Liver (tissue), 9 donors: Measurements from ENCODE around the gene IKZF1. TPM values are rescaled to one million over a fixed set of nuclear protein-coding genes. Genes with fewer than 3 reads are reported as not detected.

ENCODE experiments used
- DNase-seq: peaks from one replicate; pipeline ENCODE4 v3.0.0-alpha.2; 2017; ENCODE audit warnings: low spot score
- H3K27ac ChIP-seq, 2 donors: one replicate each; pipeline ENCODE4 v1.7.0; 2013; ENCODE audit warnings: inconsistent platforms in 2 of 2, low read length in 2 of 2, control low read depth in 1 of 2, low read depth in 1 of 2, mild to moderate bottlenecking in 1 of 2
- H3K27me3 ChIP-seq, 4 donors: one replicate each; pipeline versions ENCODE4 v1.6.1 to v1.7.0; 2013; ENCODE audit warnings: low read length in 3 of 4, inconsistent platforms in 1 of 4, mild to moderate bottlenecking in 1 of 4, moderate library complexity in 1 of 4; ENCODE audit not compliant: control insufficient read depth in 4 of 4, insufficient read depth in 4 of 4
- H3K36me3 ChIP-seq, 4 donors: one replicate each; pipeline versions ENCODE4 v1.6.1 to v1.7.0; 2013; ENCODE audit warnings: low read length in 3 of 4, mild to moderate bottlenecking in 3 of 4, low read depth in 1 of 4, moderate library complexity in 1 of 4; ENCODE audit not compliant: control insufficient read depth in 4 of 4, insufficient read depth in 3 of 4
- H3K4me1 ChIP-seq, 4 donors: one replicate each; pipeline versions ENCODE4 v1.6.1 to v1.7.0; 2013; ENCODE audit warnings: low read length in 3 of 4, mild to moderate bottlenecking in 3 of 4, moderate library complexity in 1 of 4; ENCODE audit not compliant: control insufficient read depth in 4 of 4, insufficient read depth in 4 of 4
- H3K4me3 ChIP-seq, 3 donors: one replicate each; pipeline versions ENCODE4 v1.6.1 to v1.7.0; 2013; ENCODE audit warnings: low read length in 3 of 3, control low read depth in 1 of 3, low read depth in 1 of 3, mild to moderate bottlenecking in 1 of 3
- H3K9ac ChIP-seq, 2 donors: one replicate each; pipeline ENCODE4 v1.7.0; 2013; ENCODE audit warnings: low read length in 2 of 2, mild to moderate bottlenecking in 2 of 2, moderate library complexity in 2 of 2, control low read depth in 1 of 2, low read depth in 1 of 2
- H3K9me3 ChIP-seq, 4 donors: one replicate each; pipeline versions ENCODE4 v1.6.1 to v1.7.0; 2013; ENCODE audit warnings: low read length in 3 of 4; ENCODE audit not compliant: control insufficient read depth in 4 of 4
- ATF3 ChIP-seq: IDR thresholded peaks from 2 replicates; pipeline ENCODE4 v1.6.1; 2016; ENCODE audit warnings: antibody characterized with exemption
- CTCF ChIP-seq: fragments of 150-350 bp; IDR thresholded peaks from 2 replicates; pipeline ENCODE4 v1.5.1; 2017; ENCODE audit warnings: improper control_type of control experiment, low read depth, low read length; ENCODE audit not compliant: missing input control
- EGR1 ChIP-seq, 2 donors: IDR thresholded peaks; 2 replicates each; pipeline ENCODE4 v1.6.1; 2016 to 2018; ENCODE audit warnings: antibody characterized with exemption in 2 of 2, low read depth in 2 of 2
- FOXA1 ChIP-seq: IDR thresholded peaks from 2 replicates; pipeline ENCODE4 v1.6.1; 2016; ENCODE audit warnings: antibody characterized with exemption
- FOXA2 ChIP-seq: IDR thresholded peaks from 2 replicates; pipeline ENCODE4 v1.6.1; 2016; ENCODE audit warnings: antibody characterized with exemption
- GABPA ChIP-seq, 2 donors: IDR thresholded peaks in 1 of 2; conservative IDR thresholded peaks in 1 of 2; 2 replicates each; pipeline ENCODE4 v1.6.1; 2016; ENCODE audit warnings: antibody characterized with exemption in 2 of 2, mild to moderate bottlenecking in 1 of 2, moderate library complexity in 1 of 2
- HNF4A ChIP-seq, 2 donors: conservative IDR thresholded peaks; 2 replicates each; pipeline ENCODE4 v1.6.1; 2016; ENCODE audit warnings: antibody characterized with exemption in 2 of 2, mild to moderate bottlenecking in 2 of 2
- HNF4G ChIP-seq: IDR thresholded peaks from 2 replicates; pipeline ENCODE4 v1.6.1; 2016; ENCODE audit warnings: antibody characterized with exemption
- NR2F2 ChIP-seq: IDR thresholded peaks from 2 replicates; pipeline ENCODE4 v1.6.1; 2016; ENCODE audit warnings: antibody characterized with exemption
- RAD21 ChIP-seq, 2 donors: IDR thresholded peaks; 2 replicates each; pipeline ENCODE4 v1.6.1; 2016; ENCODE audit warnings: antibody characterized with exemption in 2 of 2, mild to moderate bottlenecking in 2 of 2
- REST ChIP-seq: IDR thresholded peaks from 2 replicates; pipeline ENCODE4 v1.6.1; 2016; ENCODE audit warnings: antibody characterized with exemption, mild to moderate bottlenecking
- RXRA ChIP-seq, 2 donors: IDR thresholded peaks; 2 replicates each; pipeline ENCODE4 v1.6.1; 2017 to 2018; ENCODE audit warnings: antibody characterized with exemption in 2 of 2, mild to moderate bottlenecking in 1 of 2
- SP1 ChIP-seq: IDR thresholded peaks from 2 replicates; pipeline ENCODE4 v1.6.1; 2018; ENCODE audit warnings: antibody characterized with exemption, mild to moderate bottlenecking
- TAF1 ChIP-seq: conservative IDR thresholded peaks from 2 replicates; pipeline ENCODE4 v1.6.1; 2016; ENCODE audit warnings: antibody characterized with exemption, mild to moderate bottlenecking
- YY1 ChIP-seq: IDR thresholded peaks from 2 replicates; pipeline ENCODE4 v1.6.1; 2016; ENCODE audit warnings: antibody characterized with exemption, mild to moderate bottlenecking
- WGBS: extraction: QIAGEN DNeasy Blood & Tissue Kit; methylation state at CpG from one replicate; pipeline ENCODE4 v1.1.7; 2013; 5-methylcytosine and 5-hydroxymethylcytosine counted together
- polyA plus RNA-seq, 2 donors: library from polyadenylated mRNA; stranded (reverse) in 1 of 2; unstranded in 1 of 2; fragments of 200-250 nt in 1 of 2; fragments of >200 nt in 1 of 2; fragmentation: Nextera tagmentation in 1 of 2; extraction: Ambion mirVana in 1 of 2; gene quantifications; one replicate each; pipeline versions ENCODE4 v1.2.1 to v1.2.3, GENCODE V29; 2013 to 2015
- total RNA-seq, 2 donors: library from RNA; depleted of rRNA; stranded (reverse); fragments of >200 nt; gene quantifications; one replicate each; pipeline ENCODE4 v1.2.3, GENCODE V29; 2014
- TF ChIP-seq, protein P1 (sequence below): IDR thresholded peaks from 2 replicates; pipeline ENCODE4 v1.6.1; 2016; ENCODE audit warnings: antibody characterized with exemption
- TF ChIP-seq, protein P2 (sequence below): IDR thresholded peaks from 2 replicates; pipeline ENCODE4 v1.6.1; 2016; ENCODE audit warnings: antibody characterized with exemption
- donor health status: healthy.
- donor health status: healthy.
- donor health status: healthy.
- donor health status: healthy.
- donor health status: healthy.

IKZF1 gene
- total and polyA plus RNA-seq, 4 donors = 1.6 to 43.5 (median 6.2) TPM

DNA sequence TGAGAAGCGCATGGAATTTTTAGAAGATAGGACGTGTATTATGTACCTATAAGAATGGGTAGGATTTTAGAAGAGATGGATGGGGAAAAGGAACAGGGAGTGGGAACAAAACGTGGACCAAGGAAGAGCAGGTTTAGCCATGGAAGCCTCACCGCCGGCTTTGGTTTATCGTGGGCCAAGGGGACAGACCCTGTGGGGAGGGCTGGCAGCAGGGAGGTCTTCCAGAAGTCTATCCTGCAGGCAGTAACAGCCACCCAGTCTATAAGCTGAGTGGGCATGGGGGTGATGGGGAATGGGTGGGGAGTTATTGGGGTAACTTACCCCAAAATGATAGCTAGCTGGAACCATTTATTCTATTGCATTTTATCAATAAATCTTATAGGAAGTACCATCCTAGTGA lies 44.9 kb downstream of the IKZF1 start:
- WGBS = 81% methylated on average over 6 of the region's 6 CpGs
- H3K9ac ChIP-seq = no peak overlapping the region
- DNase-seq = no peak
- no peaks in the 10 kb centered on the region for H3K36me3 ChIP-seq
- H3K9me3 ChIP-seq = no peaks in the 10 kb centered on the region
- H3K4me3 ChIP-seq = no peak overlapping the region
- H3K27me3 ChIP-seq = no peaks in the 10 kb centered on the region
- H3K27ac ChIP-seq = no peak overlapping the region
- no peaks in the 10 kb centered on the region for H3K4me1 ChIP-seq
- TF ChIP-seq HNF4A (conservative IDR thresholded peaks at IDR 0.05) (no peak), CTCF (no peak), EGR1 (IDR thresholded peaks at IDR 0.05; ENCODE audit: low read depth in 2 of 2) (no peak), TAF1 (no peak), REST (no peak), RXRA (IDR thresholded peaks at IDR 0.05) (no peak)
- TF ChIP-seq, protein P1, sequence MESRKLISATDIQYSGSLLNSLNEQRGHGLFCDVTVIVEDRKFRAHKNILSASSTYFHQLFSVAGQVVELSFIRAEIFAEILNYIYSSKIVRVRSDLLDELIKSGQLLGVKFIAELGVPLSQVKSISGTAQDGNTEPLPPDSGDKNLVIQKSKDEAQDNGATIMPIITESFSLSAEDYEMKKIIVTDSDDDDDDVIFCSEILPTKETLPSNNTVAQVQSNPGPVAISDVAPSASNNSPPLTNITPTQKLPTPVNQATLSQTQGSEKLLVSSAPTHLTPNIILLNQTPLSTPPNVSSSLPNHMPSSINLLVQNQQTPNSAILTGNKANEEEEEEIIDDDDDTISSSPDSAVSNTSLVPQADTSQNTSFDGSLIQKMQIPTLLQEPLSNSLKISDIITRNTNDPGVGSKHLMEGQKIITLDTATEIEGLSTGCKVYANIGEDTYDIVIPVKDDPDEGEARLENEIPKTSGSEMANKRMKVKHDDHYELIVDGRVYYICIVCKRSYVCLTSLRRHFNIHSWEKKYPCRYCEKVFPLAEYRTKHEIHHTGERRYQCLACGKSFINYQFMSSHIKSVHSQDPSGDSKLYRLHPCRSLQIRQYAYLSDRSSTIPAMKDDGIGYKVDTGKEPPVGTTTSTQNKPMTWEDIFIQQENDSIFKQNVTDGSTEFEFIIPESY = no peak
- TF ChIP-seq, protein P2, sequence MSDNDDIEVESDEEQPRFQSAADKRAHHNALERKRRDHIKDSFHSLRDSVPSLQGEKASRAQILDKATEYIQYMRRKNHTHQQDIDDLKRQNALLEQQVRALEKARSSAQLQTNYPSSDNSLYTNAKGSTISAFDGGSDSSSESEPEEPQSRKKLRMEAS = no peak

DNA sequence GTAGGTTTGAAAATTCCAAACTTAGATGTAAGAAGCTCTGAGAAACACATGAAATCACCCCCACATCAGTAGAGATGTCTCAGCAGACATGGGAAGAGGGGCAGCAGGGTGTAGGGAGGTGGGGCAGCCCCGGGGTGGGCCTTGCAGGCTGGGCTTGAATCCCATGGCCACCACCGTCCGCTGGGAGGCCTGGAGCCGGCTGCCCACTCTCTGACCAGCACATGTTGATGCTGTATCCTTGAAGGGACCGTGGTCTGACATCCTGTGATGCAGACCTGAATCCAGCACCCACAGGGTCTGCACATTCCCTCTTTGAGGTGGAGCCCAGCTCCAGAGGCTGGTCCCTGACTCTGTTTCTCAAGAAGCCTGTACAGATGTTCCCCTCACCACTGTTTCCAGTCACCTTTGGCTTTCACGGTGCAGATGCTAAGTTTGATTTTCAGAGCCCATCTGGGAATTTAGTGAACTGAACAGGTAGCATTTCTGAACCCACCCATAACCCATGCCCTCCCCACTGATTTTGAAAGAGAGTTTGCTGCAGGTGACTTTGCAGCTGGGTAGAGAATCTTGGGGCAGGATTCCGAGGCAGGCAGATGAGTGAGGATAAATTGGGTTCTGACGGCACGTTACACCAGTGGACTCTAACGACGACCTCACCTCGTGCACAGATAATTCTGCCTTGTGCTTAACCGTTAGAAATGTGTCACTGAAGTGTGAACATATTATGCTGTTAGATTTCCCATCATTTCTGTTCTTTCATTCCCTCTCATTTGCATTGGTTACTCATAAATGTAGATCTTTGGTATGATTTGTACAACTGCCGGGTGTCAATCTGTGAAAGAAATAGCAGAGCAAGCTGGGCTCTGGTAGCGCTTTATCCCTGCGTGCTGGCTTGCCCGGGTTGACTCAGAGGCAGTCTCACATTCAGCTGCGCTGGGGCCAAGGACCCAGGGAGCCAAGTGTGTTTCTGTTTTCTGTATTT lies 45.7 kb downstream of the IKZF1 start:
- Histone ChIP-seq H3K4me1 (no peaks in the 10 kb centered on the region), H3K27ac (no peak overlapping the region), H3K9ac (no peak overlapping the region), H3K27me3 (no peaks in the 10 kb centered on the region), H3K4me3 (no peak overlapping the region), H3K36me3 (peaks cover 0 to 2% (median 0%) of the 10 kb centered on the region in 4 donors), H3K9me3 (no peaks in the 10 kb centered on the region)
- WGBS = 74% methylated on average over 18 of the region's 18 CpGs
- no peak for DNase-seq
- TF ChIP-seq FOXA2 = no peak
- TF ChIP-seq EGR1 (IDR thresholded peaks at IDR 0.05; ENCODE audit: low read depth in 2 of 2) = no peak
- TF ChIP-seq GABPA (IDR thresholded peaks at IDR 0.05 in 1 of 2, conservative IDR thresholded peaks at IDR 0.05 in 1 of 2) = no peak
- TF ChIP-seq NR2F2 = no peak
- TF ChIP-seq, protein P2 = no peak
- no peak for TF ChIP-seq RAD21 (IDR thresholded peaks at IDR 0.05)
- no peak for TF ChIP-seq FOXA1
- no peak for TF ChIP-seq HNF4G
- TF ChIP-seq REST = no peak
- no peak for TF ChIP-seq SP1
- TF ChIP-seq ATF3 = no peak
- no peak for TF ChIP-seq RXRA (IDR thresholded peaks at IDR 0.05)
- no peak for TF ChIP-seq TAF1
- TF ChIP-seq YY1 = no peak
